GM21825 (cell line): ENCODE data around the gene KCNIP3.
"Not testable (repeated sequence)": the region's sequence is repeated elsewhere in the genome, so short reads cannot be mapped to it uniquely, and the experiment has no call there.

Experiments
- ATAC-seq: cut with Tn5 transposase; IDR thresholded peaks from one replicate; pipeline ENCODE4 v1.9.1; 2021; ENCODE audit warnings: mild to moderate bottlenecking, moderate library complexity; ENCODE audit not compliant: unreplicated experiment

Gene KCNIP3

GRCh38 chr2:95296880-95297487, at the start of gene KCNIP3:
Gene KCNIP3 (plus strand): TSS chr2:95297347. CDS start chr2:95297439, 92 bp downstream.
- ATAC-seq: no peak

GRCh38 chr2:95258271-95258670, 38.9 kb upstream of the KCNIP3 start:
- no peak for ATAC-seq

GRCh38 chr2:95260028-95261023, 36.8 kb upstream of the KCNIP3 start:
- ATAC-seq: no peak

GRCh38 chr2:95261602-95262001, 35.5 kb upstream of the KCNIP3 start:
- ATAC-seq: no peak

- ATAC-seq: no peak
Observed at GRCh38 chr2:95262896-95263542, 34.1 kb upstream of the KCNIP3 start.

- no peak for ATAC-seq
Observed at GRCh38 chr2:95264624-95265023, 32.5 kb upstream of the KCNIP3 start.

- ATAC-seq: no peak
Observed at GRCh38 chr2:95265182-95265581, 32.0 kb upstream of the KCNIP3 start.

- no peak for ATAC-seq
Observed at GRCh38 chr2:95266781-95267430, 30.2 kb upstream of the KCNIP3 start.

GRCh38 chr2:95267458-95268210, 29.5 kb upstream of the KCNIP3 start:
- ATAC-seq: no peak

GRCh38 chr2:95268211-95269035, 28.7 kb upstream of the KCNIP3 start:
- no peak for ATAC-seq

- no peak for ATAC-seq
Observed at GRCh38 chr2:95269036-95269680, 28.0 kb upstream of the KCNIP3 start.

- not testable (repeated sequence) for ATAC-seq
Observed at GRCh38 chr2:95269745-95270144, 27.4 kb upstream of the KCNIP3 start.

GRCh38 chr2:95270541-95271081, 26.5 kb upstream of the KCNIP3 start:
- ATAC-seq: no peak

- ATAC-seq: no peak
Observed at GRCh38 chr2:95271381-95271971, 25.7 kb upstream of the KCNIP3 start.

- no peak for ATAC-seq
Observed at GRCh38 chr2:95272299-95272751, 24.8 kb upstream of the KCNIP3 start.

GRCh38 chr2:95272781-95273180, 24.4 kb upstream of the KCNIP3 start:
- no peak for ATAC-seq

GRCh38 chr2:95273566-95274290, 23.4 kb upstream of the KCNIP3 start:
- no peak for ATAC-seq
